ENCODE results near the gene DYNC1I1. TPM values are rescaled to one million over a fixed set of nuclear protein-coding genes. Genes with fewer than 3 reads are reported as not detected.

Gene DYNC1I1
- total RNA-seq (2014; rRNA removed; shearing (Covaris generic); ENCODE audit: low replicate concordance), result 0.03 TPM in 1 of 2 replicates, not detected in the other

- DNase-seq (ENCODE audit: low read depth), result peak; percentile 73
Observed at GRCh38 chr7:95772298-95772770, at the start of gene DYNC1I1. Gene DYNC1I1 (plus strand): TSS chr7:95772554. CDS start chr7:95804730, 32,176 bp downstream.

GRCh38 chr7:95723583-95724180, 48.7 kb upstream of the DYNC1I1 start:
- DNase-seq (ENCODE audit: low read depth), result peak; percentile 25
- in situ Hi-C loops (cut with HindIII; ENCODE audit: low pct_unique_long_range_greater_than_20kb, low sequenced_read_pairs), result no loop called here

More at GRCh38 chr7:95772298-95772770, at the start of gene DYNC1I1:
- in situ Hi-C loops (cut with HindIII; ENCODE audit: low pct_unique_long_range_greater_than_20kb, low sequenced_read_pairs), result no loop called here

- no peak for DNase-seq (ENCODE audit: low read depth)
- in situ Hi-C loops (cut with HindIII; ENCODE audit: low pct_unique_long_range_greater_than_20kb, low sequenced_read_pairs), result no loop called here
Observed at GRCh38 chr7:95725205-95725604, 47.1 kb upstream of the DYNC1I1 start.

- no peak for DNase-seq (ENCODE audit: low read depth)
- in situ Hi-C loops (cut with HindIII; ENCODE audit: low pct_unique_long_range_greater_than_20kb, low sequenced_read_pairs), result no loop called here
Observed at GRCh38 chr7:95730493-95731280, 41.7 kb upstream of the DYNC1I1 start.

GRCh38 chr7:95736635-95737034, 35.7 kb upstream of the DYNC1I1 start:
- DNase-seq (ENCODE audit: low read depth), result no peak
- in situ Hi-C loops (cut with HindIII; ENCODE audit: low pct_unique_long_range_greater_than_20kb, low sequenced_read_pairs), result no loop called here

GRCh38 chr7:95737828-95738505, 34.4 kb upstream of the DYNC1I1 start:
- in situ Hi-C loops (cut with HindIII; ENCODE audit: low pct_unique_long_range_greater_than_20kb, low sequenced_read_pairs), result no loop called here
- no peak for DNase-seq (ENCODE audit: low read depth)

GRCh38 chr7:95749044-95749443, 23.3 kb upstream of the DYNC1I1 start:
- in situ Hi-C loops (cut with HindIII; ENCODE audit: low pct_unique_long_range_greater_than_20kb, low sequenced_read_pairs), result no loop called here
- DNase-seq (ENCODE audit: low read depth), result no peak

- DNase-seq (ENCODE audit: low read depth), result no peak
- in situ Hi-C loops (cut with HindIII; ENCODE audit: low pct_unique_long_range_greater_than_20kb, low sequenced_read_pairs), result no loop called here
Observed at GRCh38 chr7:95749515-95749914, 22.8 kb upstream of the DYNC1I1 start.

- DNase-seq (ENCODE audit: low read depth), result no peak
- in situ Hi-C loops (cut with HindIII; ENCODE audit: low pct_unique_long_range_greater_than_20kb, low sequenced_read_pairs), result no loop called here
Observed at GRCh38 chr7:95753440-95753839, 18.9 kb upstream of the DYNC1I1 start.

GRCh38 chr7:95755277-95755934, 16.9 kb upstream of the DYNC1I1 start:
- no peak for DNase-seq (ENCODE audit: low read depth)
- in situ Hi-C loops (cut with HindIII; ENCODE audit: low pct_unique_long_range_greater_than_20kb, low sequenced_read_pairs), result no loop called here

GRCh38 chr7:95758187-95758586, 14.2 kb upstream of the DYNC1I1 start:
- no peak for DNase-seq (ENCODE audit: low read depth)

GRCh38 chr7:95766086-95766485, 6.3 kb upstream of the DYNC1I1 start:
- no peak for DNase-seq (ENCODE audit: low read depth)
- in situ Hi-C loops (cut with HindIII; ENCODE audit: low pct_unique_long_range_greater_than_20kb, low sequenced_read_pairs), result no loop called here

More at GRCh38 chr7:95758187-95758586, 14.2 kb upstream of the DYNC1I1 start:
- in situ Hi-C loops (cut with HindIII; ENCODE audit: low pct_unique_long_range_greater_than_20kb, low sequenced_read_pairs), result no loop called here

GRCh38 chr7:95766657-95767056, 5.7 kb upstream of the DYNC1I1 start:
- in situ Hi-C loops (cut with HindIII; ENCODE audit: low pct_unique_long_range_greater_than_20kb, low sequenced_read_pairs), result no loop called here
- peak; percentile 10 for DNase-seq (ENCODE audit: low read depth)

- in situ Hi-C loops (cut with HindIII; ENCODE audit: low pct_unique_long_range_greater_than_20kb, low sequenced_read_pairs), result no loop called here
- DNase-seq (ENCODE audit: low read depth), result no peak
Observed at GRCh38 chr7:95772771-95773581, 622 bp downstream of the DYNC1I1 start.

GRCh38 chr7:95776561-95777185, 4.3 kb downstream of the DYNC1I1 start:
- peak; percentile 25 for DNase-seq (ENCODE audit: low read depth)
- in situ Hi-C loops (cut with HindIII; ENCODE audit: low pct_unique_long_range_greater_than_20kb, low sequenced_read_pairs), result no loop called here

- no peak for DNase-seq (ENCODE audit: low read depth)
- in situ Hi-C loops (cut with HindIII; ENCODE audit: low pct_unique_long_range_greater_than_20kb, low sequenced_read_pairs), result no loop called here
Observed at GRCh38 chr7:95777269-95777668, 4.9 kb downstream of the DYNC1I1 start.

- DNase-seq (ENCODE audit: low read depth), result no peak
- in situ Hi-C loops (cut with HindIII; ENCODE audit: low pct_unique_long_range_greater_than_20kb, low sequenced_read_pairs), result no loop called here
Observed at GRCh38 chr7:95780665-95781064, 8.3 kb downstream of the DYNC1I1 start.

Measured in Caki2 (cell line).